H1 (cell line): Measurements from ENCODE around the gene MINDY3. TPM values are rescaled to one million over a fixed set of nuclear protein-coding genes. Genes with fewer than 3 reads are reported as not detected.

Source experiments
- CTCF ChIA-PET: fragments of 300-600 bp; sonication (Branson Sonifier 250); formaldehyde crosslinking; loops from one replicate; lab custom pipeline; 2021; ENCODE audit not compliant: partially characterized antibody; lab: Charles Lee
- POLR2A ChIA-PET: fragments of 300-600 bp; sonication (Branson Sonifier 250); formaldehyde crosslinking; loops from one replicate; lab custom pipeline; 2021; ENCODE audit warnings: inconsistent platforms; ENCODE audit not compliant: partially characterized antibody; lab: Charles Lee
- DNase-seq, 2 experiments: peaks; one replicate each; pipeline versions ENCODE4 v3.0.0 to v3.0.0-alpha.2; 2010 to 2022; ENCODE audit warnings: low spot score in 2 of 2, low read depth in 1 of 2, mixed read lengths in 1 of 2
- FAIRE-seq: peaks from 2 replicates; lab custom pipeline; 2011; peaks lifted over from hg19 to GRCh38; lab: Jason Lieb, UNC
- H2AFZ ChIP-seq: 2 replicates; pipeline ENCODE4 v1.8.1; 2012; ENCODE audit warnings: low read length, inconsistent platforms
- H2AK5ac ChIP-seq: 2 replicates; pipeline ENCODE4 v1.6.1; 2013; ENCODE audit warnings: low read depth, low read length
- H2BK120ac ChIP-seq: replicated peaks from 2 replicates; pipeline ENCODE3; 2013; ENCODE audit warnings: low read depth, low read length, inconsistent platforms
- H2BK12ac ChIP-seq: 2 replicates; pipeline ENCODE4 v1.6.1; 2013; ENCODE audit warnings: low read depth, low read length
- H2BK15ac ChIP-seq: 2 replicates; pipeline ENCODE4 v1.6.1; 2013; ENCODE audit warnings: low read length
- H2BK20ac ChIP-seq: 2 replicates; pipeline ENCODE4 v1.6.1; 2013; ENCODE audit warnings: low read length
- H2BK5ac ChIP-seq: 2 replicates; pipeline ENCODE4 v1.6.1; 2013; ENCODE audit warnings: low read depth, low read length
- H3K14ac ChIP-seq: 2 replicates; pipeline ENCODE4 v1.6.1; 2013; ENCODE audit warnings: inconsistent platforms; ENCODE audit not compliant: insufficient read length
- H3K18ac ChIP-seq: 2 replicates; pipeline ENCODE4 v1.6.1; 2013; ENCODE audit warnings: low read length; ENCODE audit errors: extremely low read depth
- H3K23ac ChIP-seq: 2 replicates; pipeline ENCODE4 v1.6.1; 2013; ENCODE audit warnings: inconsistent platforms; ENCODE audit not compliant: insufficient read length
- H3K23me2 ChIP-seq: 2 replicates; pipeline ENCODE4 v1.6.1; 2013; ENCODE audit warnings: low read depth, low read length
- H3K27ac ChIP-seq: 2 replicates; pipeline ENCODE4 v1.6.1; 2011; ENCODE audit warnings: low read depth, low read length, inconsistent platforms
- H3K27me3 ChIP-seq, 4 experiments: replicated peaks in 1 of 4; 1 replicate in 1 of 4; 2 replicates in 3 of 4; pipeline versions ENCODE4 v1.6.1 to v1.8.1; 2011 to 2013; ENCODE audit warnings: low read length in 3 of 4, mild to moderate bottlenecking in 3 of 4, inconsistent platforms in 2 of 4, mixed read lengths in 2 of 4, moderate library complexity in 1 of 4; ENCODE audit not compliant: control insufficient read depth in 3 of 4, insufficient read depth in 3 of 4; ENCODE audit errors: extremely low read depth in 1 of 4
- H3K36me3 ChIP-seq, 4 experiments: 2 replicates each; pipeline versions ENCODE4 v1.6.1 to v1.8.1; 2011 to 2013; ENCODE audit warnings: mild to moderate bottlenecking in 4 of 4, low read length in 3 of 4, moderate library complexity in 2 of 4, control low read depth in 1 of 4, inconsistent platforms in 1 of 4; ENCODE audit not compliant: insufficient read depth in 4 of 4, control insufficient read depth in 2 of 4
- H3K4ac ChIP-seq: replicated peaks from 2 replicates; pipeline ENCODE3; 2013; ENCODE audit warnings: low read length, low read depth, mixed read lengths, inconsistent platforms; ENCODE audit not compliant: insufficient read length
- H3K4me1 ChIP-seq, 4 experiments: replicated peaks in 1 of 4; 1 replicate in 1 of 4; 2 replicates in 3 of 4; pipeline versions ENCODE4 v1.6.1 to v1.8.1; 2011 to 2013; ENCODE audit warnings: low read length in 3 of 4, inconsistent platforms in 2 of 4, mixed read lengths in 1 of 4; ENCODE audit not compliant: insufficient read depth in 4 of 4, control insufficient read depth in 3 of 4
- H3K4me2 ChIP-seq, 2 experiments: 2 replicates each; pipeline versions ENCODE4 v1.6.1 to v1.8.1; 2011 to 2013; ENCODE audit warnings: low read depth in 2 of 2, low read length in 2 of 2, control low read depth in 1 of 2, inconsistent platforms in 1 of 2, mild to moderate bottlenecking in 1 of 2; ENCODE audit not compliant: insufficient read depth in 1 of 2
- H3K4me3 ChIP-seq, 4 experiments: fragments of 200-600, 300-600 bp in 1 of 4; sonication (generic), shearing (Covaris generic), sonication (Bioruptor Twin) in 1 of 4; 2 replicates each; pipeline versions ENCODE4 v1.5.1 to v1.8.1; 2011 to 2016; ENCODE audit warnings: low read length in 4 of 4, low read depth in 3 of 4, control low read depth in 2 of 4, inconsistent platforms in 2 of 4, mild to moderate bottlenecking in 2 of 4, mixed read lengths in 1 of 4, moderate library complexity in 1 of 4; ENCODE audit not compliant: insufficient read depth in 2 of 4; ENCODE audit errors: extremely low read depth in 1 of 4
- H3K56ac ChIP-seq: replicated peaks from 2 replicates; pipeline ENCODE3; 2013; ENCODE audit warnings: low read depth, mild to moderate bottlenecking, mixed read lengths, low read length, inconsistent platforms; ENCODE audit not compliant: insufficient read length
- H3K79me1 ChIP-seq: 2 replicates; pipeline ENCODE4 v1.6.1; 2013; ENCODE audit warnings: low read depth, low read length, control low read depth
- H3K79me2 ChIP-seq, 2 experiments: 2 replicates each; pipeline versions ENCODE4 v1.6.1 to v1.8.1; 2012 to 2013; ENCODE audit warnings: low read length in 2 of 2, mild to moderate bottlenecking in 2 of 2, inconsistent platforms in 1 of 2; ENCODE audit not compliant: insufficient read depth in 2 of 2, control insufficient read depth in 1 of 2
- H3K9ac ChIP-seq, 4 experiments: replicated peaks in 1 of 4; 1 replicate in 1 of 4; 2 replicates in 3 of 4; pipeline versions ENCODE4 v1.6.1 to v1.8.1; 2011 to 2013; ENCODE audit warnings: low read depth in 3 of 4, low read length in 3 of 4, control low read depth in 2 of 4, mild to moderate bottlenecking in 2 of 4, moderate library complexity in 2 of 4, inconsistent platforms in 1 of 4; ENCODE audit errors: extremely low read depth in 1 of 4
- H3K9me3 ChIP-seq, 2 experiments: 2 replicates each; pipeline versions ENCODE4 v1.6.1 to v1.8.1; 2012 to 2013; ENCODE audit warnings: mild to moderate bottlenecking in 2 of 2, moderate library complexity in 2 of 2, control low read depth in 1 of 2, inconsistent platforms in 1 of 2, low read depth in 1 of 2, low read length in 1 of 2, mixed read lengths in 1 of 2; ENCODE audit not compliant: insufficient read depth in 2 of 2
- H4K20me1 ChIP-seq, 2 experiments: replicated peaks in 1 of 2; 2 replicates each; pipeline versions ENCODE3 to v1.8.1; 2011 to 2013; ENCODE audit warnings: inconsistent platforms in 2 of 2, low read length in 2 of 2, mild to moderate bottlenecking in 1 of 2; ENCODE audit not compliant: insufficient read depth in 2 of 2, control insufficient read depth in 1 of 2
- H4K5ac ChIP-seq: 2 replicates; pipeline ENCODE4 v1.6.1; 2013; ENCODE audit warnings: low read length, low read depth, mixed read lengths, inconsistent platforms; ENCODE audit not compliant: insufficient read length
- H4K8ac ChIP-seq: 2 replicates; pipeline ENCODE4 v1.8.0; 2013; ENCODE audit warnings: mild to moderate bottlenecking, moderate library complexity, low read length, inconsistent platforms; ENCODE audit not compliant: insufficient read depth; ENCODE audit errors: extremely low read depth
- H4K91ac ChIP-seq: replicated peaks from 2 replicates; pipeline ENCODE3; 2013; ENCODE audit warnings: low read length, mixed read lengths, inconsistent platforms; ENCODE audit not compliant: insufficient read length
- ASH2L ChIP-seq: fragments of 200-600, 300-600 bp; sonication (generic); IDR thresholded peaks from one replicate; pipeline ENCODE4 v1.7.1; 2017; ENCODE audit warnings: low read length
- GABPA ChIP-seq: IDR thresholded peaks from 2 replicates; pipeline ENCODE4 v1.6.1; 2011; ENCODE audit warnings: mild to moderate bottlenecking, low read length, moderate library complexity, borderline replicate concordance; ENCODE audit not compliant: insufficient read depth
- PHF8 ChIP-seq: fragments of 200-600 bp; sonication (generic); conservative IDR thresholded peaks from 2 replicates; pipeline ENCODE4 v1.7.1; 2012; ENCODE audit warnings: low read depth, mild to moderate bottlenecking, inconsistent platforms, low read length, moderate library complexity
- RBBP5 ChIP-seq: IDR thresholded peaks from 2 replicates; pipeline ENCODE4 v1.7.1; 2012; ENCODE audit warnings: low read depth, mild to moderate bottlenecking, inconsistent platforms, low read length, moderate library complexity, borderline replicate concordance
- RFX5 ChIP-seq: IDR thresholded peaks from 2 replicates; pipeline ENCODE4 v1.6.1; 2011; ENCODE audit warnings: low read depth, low read length, improper control_type of control experiment, borderline replicate concordance
- SIX5 ChIP-seq: IDR thresholded peaks from 2 replicates; pipeline ENCODE4 v1.6.1; 2011; ENCODE audit warnings: mild to moderate bottlenecking, low read depth, low read length
- SRF ChIP-seq: IDR thresholded peaks from 2 replicates; pipeline ENCODE4 v1.6.1; 2011; ENCODE audit warnings: mild to moderate bottlenecking, low read depth, low read length, moderate library complexity
- YY1 ChIP-seq: IDR thresholded peaks from 2 replicates; pipeline ENCODE4 v1.6.1; 2011; ENCODE audit warnings: low read depth, mild to moderate bottlenecking, low read length
- WGBS, 2 experiments: shearing (Covaris generic) in 1 of 2; methylation state at CpG; one replicate each; pipeline versions ENCODE4 v1.1.6 to v1.1.7; 2013 to 2015; ENCODE audit warnings: low lambda C conversion rate in 2 of 2, mixed read lengths in 2 of 2, inconsistent platforms in 1 of 2, low coverage in 1 of 2, missing lambda C conversion rate in 1 of 2; ENCODE audit not compliant: insufficient replicate concordance in 2 of 2, insufficient coverage in 1 of 2, insufficient read length in 1 of 2; ENCODE audit errors: extremely low coverage in 1 of 2, missing lambda C conversion rate in 1 of 2; 5-methylcytosine and 5-hydroxymethylcytosine counted together
- polyA plus RNA-seq, 7 experiments: library from polyadenylated mRNA; depleted of rRNA in 3 of 7; stranded (reverse) in 5 of 7; unstranded in 2 of 7; fragments of >200 nt in 5 of 7; fragments of 200-250 nt in 2 of 7; gene quantifications; 1 replicate in 5 of 7; 2 replicates in 1 of 7; 4 replicates in 1 of 7; pipeline versions ENCODE4 v1.2.1 to v1.2.3, GENCODE V29; 2011 to 2013; ENCODE audit warnings: missing spikeins in 2 of 7, mixed read lengths in 2 of 7
- total RNA-seq: library from RNA; stranded (reverse); fragmentation: NEBNext Ultra II Directional; extraction: Animal tissue kit (Norgen Biotek cat#: 25700); gene quantifications from 2 replicates; pipeline ENCODE4 v1.2.1, GENCODE V29; 2021

The MINDY3 gene
- total and polyA plus RNA-seq, 2 of the 8 experiments (the other 6 are each of a cell fraction or from before 2014, with no cell fraction given), result 4.6 to 13.6 TPM

GRCh38 chr10:15877836-15878576 lies 17.7 kb upstream of the MINDY3 start:
- H2BK5ac ChIP-seq, result peak overlapping the region; percentile 56; the same call in 1 of the 2 replicates
- H3K79me2 ChIP-seq, result no peaks in the 10 kb centered on the region
- H3K56ac ChIP-seq, result no peak overlapping the region
- POLR2A ChIA-PET, result no interaction called here
- H4K91ac ChIP-seq, result no peak overlapping the region
- H3K9ac ChIP-seq, result no peak overlapping the region
- no peak overlapping the region for H3K4ac ChIP-seq
- WGBS, 2 experiments, result 84% methylated on average over 14 of the region's 14 CpGs; no CpG with 5 or more reads in 1 of the 2 experiments
- H3K4me2 ChIP-seq, result peak overlapping the region; percentile 6 to 58; a peak in 1 of 4 replicates
- H3K27ac ChIP-seq, result peak overlapping the region; percentile 47; the same call in 1 of the 2 replicates
- H3K4me3 ChIP-seq, result no peak overlapping the region; a peak in 1 of 8 replicates
- no peak overlapping the region; the same call in 1 of the 2 replicates for H4K8ac ChIP-seq
- no peaks in the 10 kb centered on the region for H4K20me1 ChIP-seq
- H2BK15ac ChIP-seq, result no peak overlapping the region
- DNase-seq (peak in 1 of 2 experiments; percentile 58), FAIRE-seq (no peak)
- peak overlapping the region; percentile 81 for H2AFZ ChIP-seq
- H3K27me3 ChIP-seq, result no peaks in the 10 kb centered on the region
- no peak overlapping the region for H3K14ac ChIP-seq
- H3K9me3 ChIP-seq, result no peaks in the 10 kb centered on the region
- TF ChIP-seq SIX5, result no peak
- TF ChIP-seq SRF, result no peak
- no peak for TF ChIP-seq PHF8
- no peak for TF ChIP-seq GABPA
- TF ChIP-seq RBBP5, result 0 out of 2 replicates have a peak, but pooled peaks have one; percentile 62
- TF ChIP-seq RFX5, result no peak
- peak; percentile 55 for TF ChIP-seq ASH2L
- TF ChIP-seq YY1, result peak; percentile 84
- H2BK12ac ChIP-seq, result peak overlapping the region; percentile 10; the same call in 1 of the 2 replicates
- peak overlapping the region; percentile 38 for H4K5ac ChIP-seq
- H3K4me1 ChIP-seq, result peaks cover 2 to 10% (median 3%) of the 10 kb centered on the region in 4 experiments; a peak in 5 of 7 replicates
- no peak overlapping the region; the same call in 1 of the 2 replicates for H3K18ac ChIP-seq
- no peak overlapping the region for H2AK5ac ChIP-seq
- no peaks in the 10 kb centered on the region for H3K36me3 ChIP-seq
- CTCF ChIA-PET, result interaction anchor here (0.6 to 2.5 kb wide), 5 partner anchors 8 to 667 kb away, joined by 3 to 9 read pairs (median 5); no protein-coding TSS in a partner anchor
- H2BK120ac ChIP-seq, result no peak overlapping the region
- no peak overlapping the region for H2BK20ac ChIP-seq
- no peaks in the 10 kb centered on the region for H3K79me1 ChIP-seq
- H3K23ac ChIP-seq, result no peak overlapping the region
- H3K23me2 ChIP-seq, result no peaks in the 10 kb centered on the region
